Measurements from ENCODE around the gene GUCY2D.
A peak's percentile ranks its signal among the peaks of the same experiment; 100 is the strongest.

GUCY2D gene

DNA sequence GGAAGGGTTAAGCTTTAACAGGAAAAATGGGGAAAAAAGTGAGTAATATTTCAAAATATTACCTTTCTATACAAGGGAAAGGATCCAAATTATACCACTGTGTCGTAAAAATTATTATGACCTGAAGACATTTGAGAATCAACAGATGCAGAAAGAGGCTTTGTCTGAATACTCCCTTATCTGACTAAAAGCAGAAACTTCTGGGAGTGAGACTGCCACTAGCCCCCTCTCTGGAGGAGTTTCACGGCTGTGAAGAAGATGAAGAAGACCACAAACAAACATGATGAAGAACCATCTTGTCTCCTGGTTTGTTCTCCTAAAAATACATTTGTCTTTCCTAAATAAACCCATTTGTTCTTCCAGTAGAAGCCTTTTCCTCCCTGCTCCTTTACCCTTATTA is 41.0 kb upstream of the GUCY2D start:
- DNase-seq (ENCODE audit: extremely low read depth, insufficient read length), result no peak
- no peak overlapping the region for H3K4me3 ChIP-seq (replicated peaks; ENCODE audit: low read depth, low read length)
- H3K36me3 ChIP-seq (ENCODE audit: control insufficient read depth, insufficient read depth, low read length), result no peaks in the 10 kb centered on the region

DNA sequence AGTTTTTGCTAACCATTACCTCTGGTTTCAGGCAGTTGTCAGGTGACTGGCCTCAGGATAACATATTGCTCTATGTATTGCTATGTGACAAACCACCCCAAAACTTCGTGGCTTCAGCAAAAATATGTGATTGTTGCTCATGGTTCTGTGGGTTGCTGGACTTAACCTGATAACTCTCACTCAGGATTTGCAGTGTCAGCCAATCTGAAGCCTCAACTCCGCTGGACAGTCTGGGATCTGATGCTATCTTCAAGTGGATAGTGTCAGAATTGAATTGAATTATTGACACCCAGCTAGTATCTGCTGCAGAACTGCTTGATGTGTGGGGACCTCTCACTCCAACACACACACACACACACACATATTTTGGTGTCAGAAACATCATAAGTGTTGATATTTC is 34.7 kb upstream of the GUCY2D start:
- no peaks in the 10 kb centered on the region for H3K36me3 ChIP-seq (ENCODE audit: control insufficient read depth, insufficient read depth, low read length)
- no peak overlapping the region for H3K4me3 ChIP-seq (replicated peaks; ENCODE audit: low read depth, low read length)
- no peak for DNase-seq (ENCODE audit: extremely low read depth, insufficient read length)
- TF ChIP-seq, protein P1, sequence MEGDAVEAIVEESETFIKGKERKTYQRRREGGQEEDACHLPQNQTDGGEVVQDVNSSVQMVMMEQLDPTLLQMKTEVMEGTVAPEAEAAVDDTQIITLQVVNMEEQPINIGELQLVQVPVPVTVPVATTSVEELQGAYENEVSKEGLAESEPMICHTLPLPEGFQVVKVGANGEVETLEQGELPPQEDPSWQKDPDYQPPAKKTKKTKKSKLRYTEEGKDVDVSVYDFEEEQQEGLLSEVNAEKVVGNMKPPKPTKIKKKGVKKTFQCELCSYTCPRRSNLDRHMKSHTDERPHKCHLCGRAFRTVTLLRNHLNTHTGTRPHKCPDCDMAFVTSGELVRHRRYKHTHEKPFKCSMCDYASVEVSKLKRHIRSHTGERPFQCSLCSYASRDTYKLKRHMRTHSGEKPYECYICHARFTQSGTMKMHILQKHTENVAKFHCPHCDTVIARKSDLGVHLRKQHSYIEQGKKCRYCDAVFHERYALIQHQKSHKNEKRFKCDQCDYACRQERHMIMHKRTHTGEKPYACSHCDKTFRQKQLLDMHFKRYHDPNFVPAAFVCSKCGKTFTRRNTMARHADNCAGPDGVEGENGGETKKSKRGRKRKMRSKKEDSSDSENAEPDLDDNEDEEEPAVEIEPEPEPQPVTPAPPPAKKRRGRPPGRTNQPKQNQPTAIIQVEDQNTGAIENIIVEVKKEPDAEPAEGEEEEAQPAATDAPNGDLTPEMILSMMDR (IDR thresholded peaks at IDR 0.05; ENCODE audit: insufficient read depth, low read length, poor library complexity, severe bottlenecking), result no peak
- no peaks in the 10 kb centered on the region for H3K27me3 ChIP-seq (replicated peaks; ENCODE audit: control insufficient read depth, insufficient read depth, low read length)

More for the DNA sequence above, 41.0 kb upstream of the GUCY2D start:
- TF ChIP-seq, protein P1 (IDR thresholded peaks at IDR 0.05; ENCODE audit: insufficient read depth, low read length, poor library complexity, severe bottlenecking), result no peak
- H3K27me3 ChIP-seq (replicated peaks; ENCODE audit: control insufficient read depth, insufficient read depth, low read length), result no peaks in the 10 kb centered on the region

DNA sequence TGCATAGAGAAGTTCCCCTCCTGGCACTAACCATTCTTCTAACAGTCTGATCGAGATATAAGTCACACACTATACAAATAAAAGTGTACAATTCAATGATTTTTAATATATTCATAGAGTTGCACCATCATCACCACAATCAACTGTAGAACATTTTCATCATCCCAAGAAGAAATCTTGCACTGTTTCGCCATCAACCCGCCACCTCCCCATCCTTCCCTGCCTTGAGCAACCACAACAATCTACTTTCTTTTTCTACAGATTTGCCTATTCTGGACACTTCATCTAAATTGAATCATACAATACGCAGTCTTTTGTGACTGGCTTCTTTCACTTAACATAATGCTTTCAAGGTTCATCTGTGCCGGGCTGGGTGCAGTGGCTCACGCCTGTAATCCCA is 33.0 kb upstream of the GUCY2D start:
- no peaks in the 10 kb centered on the region for H3K27me3 ChIP-seq (replicated peaks; ENCODE audit: control insufficient read depth, insufficient read depth, low read length)
- no peaks in the 10 kb centered on the region for H3K36me3 ChIP-seq (ENCODE audit: control insufficient read depth, insufficient read depth, low read length)
- no peak overlapping the region for H3K4me3 ChIP-seq (replicated peaks; ENCODE audit: low read depth, low read length)
- TF ChIP-seq, protein P1 (IDR thresholded peaks at IDR 0.05; ENCODE audit: insufficient read depth, low read length, poor library complexity, severe bottlenecking), result no peak
- no peak for DNase-seq (ENCODE audit: extremely low read depth, insufficient read length)

DNA sequence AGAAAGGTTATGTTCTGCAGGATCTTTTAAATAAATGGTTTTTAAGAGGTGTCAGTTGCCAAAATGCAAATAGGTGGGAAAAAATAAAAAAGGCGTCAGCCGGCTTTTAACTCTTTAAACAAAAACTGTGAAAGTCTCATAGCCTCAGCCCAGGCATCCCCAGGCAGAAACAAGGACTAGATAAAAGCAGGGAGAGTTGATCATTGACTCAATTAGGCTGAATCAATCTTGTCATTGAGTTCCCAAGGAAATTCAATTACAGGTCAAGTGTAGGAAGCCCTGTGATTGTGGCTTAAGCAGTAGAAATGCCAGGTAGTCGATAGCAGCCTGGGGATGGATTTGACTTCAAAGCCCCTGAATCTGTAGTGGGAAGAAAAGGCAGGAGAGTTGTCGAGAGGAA is 30.8 kb upstream of the GUCY2D start:
- H3K4me3 ChIP-seq (replicated peaks; ENCODE audit: low read depth, low read length), result no peak overlapping the region

DNA sequence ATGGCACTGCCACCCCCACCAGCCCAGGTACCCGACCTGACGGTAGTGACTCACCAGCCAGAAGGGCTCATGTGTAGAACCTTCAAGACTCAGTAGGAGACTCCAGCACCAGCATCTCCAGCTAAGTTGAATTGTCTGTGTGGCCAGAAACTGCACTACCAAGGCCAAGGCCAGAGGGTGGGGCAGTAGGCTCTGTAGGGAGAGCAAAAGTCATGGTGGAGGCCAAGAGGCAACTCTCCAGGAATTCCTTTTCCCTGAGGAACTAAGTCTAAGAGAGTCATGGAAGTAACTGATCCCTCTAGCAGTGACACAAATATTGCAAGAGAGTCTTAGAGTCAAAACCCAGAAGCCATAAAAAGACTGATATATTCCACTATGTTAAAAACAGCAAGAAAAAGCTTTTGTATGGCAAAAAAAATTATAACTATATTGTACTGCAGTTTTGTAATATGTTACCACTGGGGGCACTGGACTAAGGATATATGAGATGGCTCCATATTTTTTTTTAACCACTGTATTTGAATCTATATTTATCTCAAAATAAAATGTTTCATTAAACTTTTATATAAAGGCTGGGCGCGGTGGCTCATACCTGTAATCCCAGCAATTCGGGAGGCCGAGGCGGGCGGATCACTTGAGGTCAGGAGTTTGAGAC is 30.2 kb upstream of the GUCY2D start:
- no peak overlapping the region for H3K4me3 ChIP-seq (replicated peaks; ENCODE audit: low read depth, low read length)
- H3K27me3 ChIP-seq (replicated peaks; ENCODE audit: control insufficient read depth, insufficient read depth, low read length), result no peaks in the 10 kb centered on the region
- DNase-seq (ENCODE audit: extremely low read depth, insufficient read length), result no peak
- TF ChIP-seq, protein P1 (IDR thresholded peaks at IDR 0.05; ENCODE audit: insufficient read depth, low read length, poor library complexity, severe bottlenecking), result peak; percentile 0
- no peaks in the 10 kb centered on the region for H3K36me3 ChIP-seq (ENCODE audit: control insufficient read depth, insufficient read depth, low read length)

More for the DNA sequence above, 30.8 kb upstream of the GUCY2D start:
- DNase-seq (ENCODE audit: extremely low read depth, insufficient read length), result no peak
- TF ChIP-seq, protein P1 (IDR thresholded peaks at IDR 0.05; ENCODE audit: insufficient read depth, low read length, poor library complexity, severe bottlenecking), result no peak
- Histone ChIP-seq H3K27me3 (replicated peaks; ENCODE audit: control insufficient read depth, insufficient read depth, low read length) (no peaks in the 10 kb centered on the region), H3K36me3 (ENCODE audit: control insufficient read depth, insufficient read depth, low read length) (no peaks in the 10 kb centered on the region)
